SK-N-MC (cell line): ENCODE data around the gene ZNF142.

ENCODE experiments used
- DNase-seq: peaks from one replicate; pipeline ENCODE4 v3.0.0-alpha.2; 2011; ENCODE audit warnings: low read depth, low spot score
- H3K27ac ChIP-seq: fragments of 200-600 bp; sonication (generic); 2 replicates; pipeline ENCODE4 v1.5.1; 2016; ENCODE audit warnings: mixed run types
- H3K36me3 ChIP-seq: fragments of 200-600 bp; sonication (generic); 2 replicates; pipeline ENCODE4 v1.6.1; 2017; ENCODE audit warnings: antibody characterized with exemption, low read length, mixed read lengths; ENCODE audit not compliant: insufficient read depth
- H3K4me3 ChIP-seq: fragments of 200-600 bp; sonication (generic); 2 replicates; pipeline ENCODE4 v1.5.1; 2016
- H3K9ac ChIP-seq: fragments of 200-600 bp; sonication (generic); 2 replicates; pipeline ENCODE4 v1.8.0; 2017; ENCODE audit warnings: mixed run types, mixed read lengths; ENCODE audit not compliant: insufficient read length
- H3K9me3 ChIP-seq: fragments of 200-600 bp; sonication (generic); 2 replicates; pipeline ENCODE4 v1.6.1; 2017; ENCODE audit warnings: low read depth, mild to moderate bottlenecking, antibody characterized with exemption, low read length, moderate library complexity, mixed read lengths
- EZH2 ChIP-seq: fragments of 200-600 bp; sonication (generic); IDR thresholded peaks from one replicate; pipeline ENCODE4 v1.6.1; 2017; ENCODE audit warnings: antibody characterized with exemption
- FOXP2 ChIP-seq: optimal IDR thresholded peaks from 2 replicates; pipeline ENCODE3; 2011; ENCODE audit warnings: mild to moderate bottlenecking, moderate library complexity; ENCODE audit not compliant: insufficient read depth; ENCODE audit errors: extremely low read length, control extremely low read depth
- POLR2AphosphoS5 ChIP-seq: IDR thresholded peaks from 2 replicates; pipeline ENCODE4 v1.6.1; 2012; ENCODE audit warnings: mild to moderate bottlenecking, low read depth, low read length, borderline replicate concordance

Gene ZNF142

GRCh38 chr2:218642786-218643185 is 16.6 kb downstream of the ZNF142 start:
- H3K4me3 ChIP-seq: no peak overlapping the region
- H3K9me3 ChIP-seq: no peaks in the 10 kb centered on the region
- H3K27ac ChIP-seq: no peak overlapping the region
- peaks cover 79% of the 10 kb centered on the region for H3K36me3 ChIP-seq
- no peak for DNase-seq
- TF ChIP-seq FOXP2 (no peak), POLR2AphosphoS5 (no peak), EZH2 (no peak)
- H3K9ac ChIP-seq: no peak overlapping the region

GRCh38 chr2:218642121-218642656 is 17.2 kb downstream of the ZNF142 start:
- H3K36me3 ChIP-seq: peaks cover 78% of the 10 kb centered on the region

GRCh38 chr2:218638372-218638771 is 21.1 kb downstream of the ZNF142 start:
- Histone ChIP-seq H3K9ac (no peak overlapping the region), H3K36me3 (peaks cover 64% of the 10 kb centered on the region; the same call in 1 of the 2 replicates), H3K27ac (no peak overlapping the region), H3K4me3 (no peak overlapping the region), H3K9me3 (no peaks in the 10 kb centered on the region)
- DNase-seq: no peak
- TF ChIP-seq EZH2: no peak
- TF ChIP-seq FOXP2: no peak
- no peak for TF ChIP-seq POLR2AphosphoS5

More at GRCh38 chr2:218642121-218642656, 17.2 kb downstream of the ZNF142 start:
- no peak for DNase-seq
- no peak overlapping the region for H3K9ac ChIP-seq
- no peak overlapping the region for H3K27ac ChIP-seq
- H3K4me3 ChIP-seq: no peak overlapping the region
- TF ChIP-seq FOXP2: no peak
- no peak for TF ChIP-seq EZH2
- no peak for TF ChIP-seq POLR2AphosphoS5
- H3K9me3 ChIP-seq: no peaks in the 10 kb centered on the region

- Histone ChIP-seq H3K27ac (no peak overlapping the region), H3K4me3 (no peak overlapping the region), H3K9me3 (no peaks in the 10 kb centered on the region), H3K9ac (no peak overlapping the region), H3K36me3 (peaks cover 50% of the 10 kb centered on the region; the same call in 1 of the 2 replicates)
- no peak for TF ChIP-seq EZH2
- no peak for TF ChIP-seq FOXP2
- TF ChIP-seq POLR2AphosphoS5: no peak
- DNase-seq: no peak
These were observed 23.7 kb downstream of the ZNF142 start for GRCh38 chr2:218635719-218636118.

GRCh38 chr2:218631837-218632236 is 27.6 kb downstream of the ZNF142 start:
- H3K9ac ChIP-seq: no peak overlapping the region
- H3K36me3 ChIP-seq: peaks cover 18% of the 10 kb centered on the region; the same call in 1 of the 2 replicates
- no peak overlapping the region for H3K4me3 ChIP-seq
- no peak for TF ChIP-seq FOXP2
- TF ChIP-seq POLR2AphosphoS5: no peak
- no peak for TF ChIP-seq EZH2
- H3K27ac ChIP-seq: 0 out of 2 replicates have a peak overlapping the region, but pooled peaks have one; percentile 31
- DNase-seq: no peak
- H3K9me3 ChIP-seq: no peaks in the 10 kb centered on the region

DNA sequence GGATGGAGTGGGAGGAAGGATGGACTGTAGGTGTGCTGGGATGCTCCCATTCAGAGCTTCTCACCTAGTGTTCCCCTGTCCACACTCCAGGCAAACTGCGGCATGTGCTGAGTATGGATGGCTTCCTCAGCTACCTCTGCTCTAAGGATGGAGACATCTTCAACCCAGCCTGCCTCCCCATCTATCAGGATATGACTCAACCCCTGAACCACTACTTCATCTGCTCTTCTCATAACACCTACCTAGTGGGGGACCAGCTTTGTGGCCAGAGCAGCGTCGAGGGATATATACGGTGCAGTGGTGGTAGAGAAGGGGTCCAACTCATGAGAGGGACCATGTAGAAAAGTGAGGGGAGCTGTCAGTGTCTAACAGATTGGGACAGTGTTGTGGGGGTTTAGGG is 31.5 kb downstream of the ZNF142 start:
- no peak for DNase-seq
- H3K27ac ChIP-seq: no peak overlapping the region
- H3K9me3 ChIP-seq: no peaks in the 10 kb centered on the region
- H3K36me3 ChIP-seq: no peaks in the 10 kb centered on the region
- H3K9ac ChIP-seq: no peak overlapping the region
- H3K4me3 ChIP-seq: no peak overlapping the region
- TF ChIP-seq FOXP2 (no peak), EZH2 (no peak), POLR2AphosphoS5 (no peak)

- TF ChIP-seq EZH2 (no peak), FOXP2 (no peak), POLR2AphosphoS5 (no peak)
- no peaks in the 10 kb centered on the region for H3K36me3 ChIP-seq
- H3K4me3 ChIP-seq: no peak overlapping the region
These were observed 33.1 kb downstream of the ZNF142 start for GRCh38 chr2:218626369-218626768.

GRCh38 chr2:218623366-218623705 is 36.1 kb downstream of the ZNF142 start:
- Histone ChIP-seq H3K9ac (peak overlapping the region; percentile 29), H3K36me3 (no peaks in the 10 kb centered on the region), H3K9me3 (no peaks in the 10 kb centered on the region), H3K27ac (peak overlapping the region; percentile 91), H3K4me3 (peak overlapping the region; percentile 35)
- DNase-seq: no peak
- TF ChIP-seq FOXP2 (no peak), POLR2AphosphoS5 (no peak), EZH2 (no peak)

More at GRCh38 chr2:218626369-218626768, 33.1 kb downstream of the ZNF142 start:
- Histone ChIP-seq H3K27ac (no peak overlapping the region), H3K9ac (no peak overlapping the region), H3K9me3 (no peaks in the 10 kb centered on the region)
- no peak for DNase-seq

- H3K36me3 ChIP-seq: no peaks in the 10 kb centered on the region
- H3K4me3 ChIP-seq: peak overlapping the region; percentile 35
- no peaks in the 10 kb centered on the region for H3K9me3 ChIP-seq
- peak overlapping the region; percentile 29 for H3K9ac ChIP-seq
- peak; percentile 14 for DNase-seq
- H3K27ac ChIP-seq: peak overlapping the region; percentile 91
- TF ChIP-seq POLR2AphosphoS5 (0 out of 2 replicates have a peak, but pooled peaks have one; percentile 45), FOXP2 (no peak), EZH2 (no peak)
These were observed 36.6 kb downstream of the ZNF142 start for GRCh38 chr2:218622606-218623365.
